Nephron (organoid): ENCODE data around the gene DNM1.

ENCODE experiments used
- H3K27ac Mint-ChIP-seq, 3 experiments: 2 replicates each; pipeline ENCODE4 v1.8.0; 2020; ENCODE audit warnings: mixed read lengths in 3 of 3, mild to moderate bottlenecking in 2 of 3, moderate library complexity in 1 of 3
- H3K27me3 Mint-ChIP-seq: 2 replicates; pipeline ENCODE4 v1.8.0; 2021; ENCODE audit warnings: low read depth, mild to moderate bottlenecking, moderate library complexity, mixed read lengths
- H3K36me3 Mint-ChIP-seq: 2 replicates; pipeline ENCODE4 v1.8.0; 2020; ENCODE audit warnings: low read depth, mixed read lengths
- H3K4me1 Mint-ChIP-seq: 2 replicates; pipeline ENCODE4 v1.8.0; 2020; ENCODE audit warnings: mixed read lengths
- H3K4me3 Mint-ChIP-seq, 3 experiments: 2 replicates each; pipeline ENCODE4 v1.8.0; 2020; ENCODE audit warnings: mild to moderate bottlenecking in 3 of 3, mixed read lengths in 3 of 3, moderate library complexity in 2 of 3
- H3K9me3 Mint-ChIP-seq: 2 replicates; pipeline ENCODE4 v1.8.0; 2020; ENCODE audit warnings: mixed read lengths
- TF ChIP-seq, protein P1 (sequence below), 3 experiments: fragments of 200-600 bp; sonication (generic); IDR thresholded peaks; one replicate each; pipeline ENCODE4 v1.5.0; 2021; ENCODE audit warnings: antibody characterized with exemption in 3 of 3; ENCODE audit not compliant: unreplicated experiment in 3 of 3

The DNM1 gene

GRCh38 chr9:128233817-128234406 lies 30.7 kb downstream of the DNM1 start:
- TF ChIP-seq, protein P1, sequence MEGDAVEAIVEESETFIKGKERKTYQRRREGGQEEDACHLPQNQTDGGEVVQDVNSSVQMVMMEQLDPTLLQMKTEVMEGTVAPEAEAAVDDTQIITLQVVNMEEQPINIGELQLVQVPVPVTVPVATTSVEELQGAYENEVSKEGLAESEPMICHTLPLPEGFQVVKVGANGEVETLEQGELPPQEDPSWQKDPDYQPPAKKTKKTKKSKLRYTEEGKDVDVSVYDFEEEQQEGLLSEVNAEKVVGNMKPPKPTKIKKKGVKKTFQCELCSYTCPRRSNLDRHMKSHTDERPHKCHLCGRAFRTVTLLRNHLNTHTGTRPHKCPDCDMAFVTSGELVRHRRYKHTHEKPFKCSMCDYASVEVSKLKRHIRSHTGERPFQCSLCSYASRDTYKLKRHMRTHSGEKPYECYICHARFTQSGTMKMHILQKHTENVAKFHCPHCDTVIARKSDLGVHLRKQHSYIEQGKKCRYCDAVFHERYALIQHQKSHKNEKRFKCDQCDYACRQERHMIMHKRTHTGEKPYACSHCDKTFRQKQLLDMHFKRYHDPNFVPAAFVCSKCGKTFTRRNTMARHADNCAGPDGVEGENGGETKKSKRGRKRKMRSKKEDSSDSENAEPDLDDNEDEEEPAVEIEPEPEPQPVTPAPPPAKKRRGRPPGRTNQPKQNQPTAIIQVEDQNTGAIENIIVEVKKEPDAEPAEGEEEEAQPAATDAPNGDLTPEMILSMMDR (IDR thresholded peaks at IDR 0.05; ENCODE audit: unreplicated experiment in 3 of 3), result no peak
- H3K9me3 Mint-ChIP-seq, result no peaks in the 10 kb centered on the region
- H3K27ac Mint-ChIP-seq, result no peak overlapping the region
- no peaks in the 10 kb centered on the region for H3K27me3 Mint-ChIP-seq
- no peak overlapping the region for H3K4me3 Mint-ChIP-seq
- peaks cover 21% of the 10 kb centered on the region for H3K36me3 Mint-ChIP-seq
- no peaks in the 10 kb centered on the region for H3K4me1 Mint-ChIP-seq

DNA sequence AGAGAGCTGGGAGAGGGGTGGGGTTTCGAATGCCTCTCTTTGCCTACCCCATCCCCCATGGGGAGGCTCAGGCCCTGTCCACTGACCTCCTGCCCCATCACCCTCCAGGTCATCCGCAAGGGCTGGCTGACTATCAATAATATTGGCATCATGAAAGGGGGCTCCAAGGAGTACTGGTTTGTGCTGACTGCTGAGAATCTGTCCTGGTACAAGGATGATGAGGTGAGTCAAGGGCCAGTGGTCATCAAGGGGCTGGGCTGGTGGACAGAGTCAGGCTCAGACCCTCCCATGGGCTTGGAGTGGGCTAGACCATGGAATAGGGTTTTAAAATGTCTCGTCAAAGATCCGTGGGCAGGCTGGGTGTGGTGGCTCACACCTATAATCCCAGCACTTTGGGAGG lies 38.9 kb downstream of the DNM1 start:
- Mint-ChIP-seq H3K27ac (peak overlapping the region; percentile 73 to 99 (median 99)), H3K9me3 (no peaks in the 10 kb centered on the region), H3K4me1 (peaks cover 37% of the 10 kb centered on the region), H3K36me3 (peaks cover 33% of the 10 kb centered on the region), H3K27me3 (no peaks in the 10 kb centered on the region), H3K4me3 (no peak overlapping the region)
- TF ChIP-seq, protein P1 (IDR thresholded peaks at IDR 0.05; ENCODE audit: unreplicated experiment in 3 of 3), result no peak

DNA sequence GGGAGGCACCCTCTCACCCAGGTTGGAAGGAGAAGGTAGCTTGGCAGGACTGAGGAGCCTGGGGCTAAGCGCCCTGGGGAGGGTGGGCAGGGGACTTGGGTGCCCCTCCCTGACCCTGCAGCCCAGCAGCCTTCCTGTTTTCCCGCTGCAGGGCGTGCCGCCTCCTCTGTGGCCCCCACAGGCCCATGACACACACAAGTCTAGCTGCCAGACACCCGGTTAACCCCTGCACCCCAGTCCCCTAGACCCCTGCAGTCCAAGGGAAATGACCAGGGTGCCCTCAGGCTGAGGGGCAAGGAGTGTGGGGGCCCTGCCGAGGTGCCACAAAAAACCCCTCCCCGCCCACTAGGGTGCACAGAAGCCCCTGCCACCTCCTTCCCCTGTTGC lies 39.6 kb downstream of the DNM1 start:
- H3K36me3 Mint-ChIP-seq, result peaks cover 33% of the 10 kb centered on the region
- no peaks in the 10 kb centered on the region for H3K9me3 Mint-ChIP-seq
- peaks cover 43% of the 10 kb centered on the region for H3K4me1 Mint-ChIP-seq
- H3K4me3 Mint-ChIP-seq, result peak overlapping the region in 2 of 3 experiments; percentile 25 to 90
- peak overlapping the region; percentile 99 for H3K27ac Mint-ChIP-seq
- no peaks in the 10 kb centered on the region for H3K27me3 Mint-ChIP-seq
- TF ChIP-seq, protein P1 (IDR thresholded peaks at IDR 0.05; ENCODE audit: unreplicated experiment in 3 of 3), result no peak

- Mint-ChIP-seq H3K9me3 (no peaks in the 10 kb centered on the region), H3K4me1 (peaks cover 43% of the 10 kb centered on the region), H3K4me3 (peak overlapping the region; percentile 78 to 91 (median 90)), H3K27me3 (no peaks in the 10 kb centered on the region), H3K27ac (peak overlapping the region; percentile 99), H3K36me3 (peaks cover 33% of the 10 kb centered on the region)
- TF ChIP-seq, protein P1 (IDR thresholded peaks at IDR 0.05; ENCODE audit: unreplicated experiment in 3 of 3), result no peak
These were observed 40.2 kb downstream of the DNM1 start for GRCh38 chr9:128243215-128244018.

DNA sequence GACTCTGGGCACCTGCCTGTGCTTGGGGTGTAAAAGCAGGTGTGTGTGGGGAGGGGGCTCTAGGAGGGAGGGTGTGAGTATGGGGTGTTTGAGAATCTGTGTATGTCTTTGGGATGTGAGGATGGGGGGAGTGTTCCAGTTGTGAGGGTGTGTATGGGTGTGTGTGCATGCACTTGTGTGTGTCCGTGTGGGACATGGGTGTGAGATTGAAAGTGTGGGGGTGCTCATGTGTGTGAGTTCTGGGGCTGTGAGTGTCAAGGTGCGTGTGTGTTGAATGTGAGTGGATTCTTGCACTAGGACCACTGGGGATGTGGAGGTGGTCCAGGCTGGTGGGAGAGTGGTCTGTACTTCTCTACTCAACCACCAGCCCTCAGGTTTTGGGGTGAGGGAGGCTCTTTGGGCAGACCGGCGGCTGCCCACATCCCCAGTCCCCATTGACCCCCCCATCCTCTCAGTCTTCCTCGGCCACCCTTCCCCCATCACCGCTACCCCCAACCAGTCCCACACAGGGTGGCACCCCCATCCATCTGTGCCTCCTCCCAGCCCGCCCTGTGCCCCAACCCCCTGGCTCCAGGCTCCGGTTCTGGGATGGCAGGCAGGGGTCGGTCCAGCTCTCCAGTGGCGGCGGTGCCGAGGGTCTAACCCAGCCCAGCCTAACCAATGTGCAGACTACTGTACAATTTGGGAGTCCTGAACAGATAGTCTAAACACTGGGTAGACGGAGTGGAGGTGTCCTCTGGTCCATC lies 41.1 kb downstream of the DNM1 start:
- peak overlapping the region; percentile 99 for H3K27ac Mint-ChIP-seq
- H3K4me1 Mint-ChIP-seq, result peaks cover 43% of the 10 kb centered on the region
- H3K9me3 Mint-ChIP-seq, result no peaks in the 10 kb centered on the region
- H3K27me3 Mint-ChIP-seq, result peaks cover 3% of the 10 kb centered on the region
- H3K36me3 Mint-ChIP-seq, result peaks cover 32% of the 10 kb centered on the region
- TF ChIP-seq, protein P1 (IDR thresholded peaks at IDR 0.05; ENCODE audit: unreplicated experiment in 3 of 3), result no peak
- H3K4me3 Mint-ChIP-seq, result peak overlapping the region; percentile 78 to 91 (median 90)
